ENCODE measurements around the gene TNFSF18. TPM values are rescaled to one million over a fixed set of nuclear protein-coding genes. Genes with fewer than 3 reads are reported as not detected.

TNFSF18 gene
- polyA plus RNA-seq, 2 of the 4 experiments (the other 2 are of a cell fraction): not detected

DNA sequence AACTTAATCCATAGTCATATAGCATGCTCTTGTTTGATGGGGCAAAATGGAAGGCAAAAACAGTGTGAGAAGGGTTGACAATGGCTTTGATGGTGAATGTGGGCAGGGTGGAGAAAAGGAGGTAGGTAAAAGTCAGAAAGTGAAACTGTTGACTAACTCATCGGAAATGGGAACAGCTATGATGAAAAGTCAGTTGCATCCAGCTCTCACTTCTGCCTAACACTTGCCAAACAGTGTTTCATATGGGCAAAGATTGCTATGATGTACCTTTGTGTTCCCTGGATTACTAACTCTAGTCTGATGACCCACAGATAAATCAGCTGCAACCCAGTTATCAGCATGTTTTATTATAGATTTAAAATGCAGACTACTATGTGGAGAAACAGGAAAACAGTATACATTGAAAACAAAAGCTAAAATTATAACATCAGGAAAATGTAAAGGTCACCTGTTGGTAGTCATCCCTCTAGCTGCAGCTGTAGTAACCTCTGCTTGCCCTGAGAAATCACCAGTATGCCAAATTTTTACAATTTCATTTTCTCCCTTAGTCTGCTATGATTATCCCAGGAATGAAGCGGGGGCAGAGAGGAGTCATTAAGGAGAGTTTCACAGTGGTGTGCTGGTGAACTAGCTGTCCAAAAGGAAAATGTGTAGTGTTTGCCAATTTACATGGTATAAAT, 11.7 kb downstream of the TNFSF18 start:
- FAIRE-seq (no peak), DNase-seq (ENCODE audit: low read depth in 1 of 2, low spot score in 1 of 2) (no peak), ATAC-seq (no peak)
- CTCF ChIA-PET: interaction anchor here (1.1 to 1.2 kb wide), 2 partner anchors 9 to 164 kb away, joined by 3 to 4 read pairs; no protein-coding TSS in a partner anchor
- no peak overlapping the region for H3K4me2 ChIP-seq
- 72% methylated on average over 2 of the region's 2 CpGs for WGBS (ENCODE audit: missing lambda C conversion rate)
- H3K4me3 ChIP-seq: no peak overlapping the region
- H3K27ac ChIP-seq: no peak overlapping the region
- POLR2A ChIA-PET: no interaction called here
- TF ChIP-seq, protein P1, sequence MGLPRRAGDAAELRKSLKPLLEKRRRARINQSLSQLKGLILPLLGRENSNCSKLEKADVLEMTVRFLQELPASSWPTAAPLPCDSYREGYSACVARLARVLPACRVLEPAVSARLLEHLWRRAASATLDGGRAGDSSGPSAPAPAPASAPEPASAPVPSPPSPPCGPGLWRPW (IDR thresholded peaks at IDR 0.05): no peak
- TF ChIP-seq, protein P2, sequence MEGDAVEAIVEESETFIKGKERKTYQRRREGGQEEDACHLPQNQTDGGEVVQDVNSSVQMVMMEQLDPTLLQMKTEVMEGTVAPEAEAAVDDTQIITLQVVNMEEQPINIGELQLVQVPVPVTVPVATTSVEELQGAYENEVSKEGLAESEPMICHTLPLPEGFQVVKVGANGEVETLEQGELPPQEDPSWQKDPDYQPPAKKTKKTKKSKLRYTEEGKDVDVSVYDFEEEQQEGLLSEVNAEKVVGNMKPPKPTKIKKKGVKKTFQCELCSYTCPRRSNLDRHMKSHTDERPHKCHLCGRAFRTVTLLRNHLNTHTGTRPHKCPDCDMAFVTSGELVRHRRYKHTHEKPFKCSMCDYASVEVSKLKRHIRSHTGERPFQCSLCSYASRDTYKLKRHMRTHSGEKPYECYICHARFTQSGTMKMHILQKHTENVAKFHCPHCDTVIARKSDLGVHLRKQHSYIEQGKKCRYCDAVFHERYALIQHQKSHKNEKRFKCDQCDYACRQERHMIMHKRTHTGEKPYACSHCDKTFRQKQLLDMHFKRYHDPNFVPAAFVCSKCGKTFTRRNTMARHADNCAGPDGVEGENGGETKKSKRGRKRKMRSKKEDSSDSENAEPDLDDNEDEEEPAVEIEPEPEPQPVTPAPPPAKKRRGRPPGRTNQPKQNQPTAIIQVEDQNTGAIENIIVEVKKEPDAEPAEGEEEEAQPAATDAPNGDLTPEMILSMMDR (IDR thresholded peaks at IDR 0.05): no peak
- TF ChIP-seq PHF8 (IDR thresholded peaks at IDR 0.05; ENCODE audit: borderline replicate concordance, low read depth) (no peak), MAZ (IDR thresholded peaks at IDR 0.05; ENCODE audit: borderline replicate concordance, low read depth, low read length) (no peak), FOSB (CRISPR knock-in tag; IDR thresholded peaks at IDR 0.05) (no peak), EP300 (IDR thresholded peaks at IDR 0.05) (no peak), ZNF302 (CRISPR knock-in tag; IDR thresholded peaks at IDR 0.05) (no peak), POLR2AphosphoS2 (conservative IDR thresholded peaks at IDR 0.05; ENCODE audit: low read length) (no peak), HOXB5 (CRISPR knock-in tag; IDR thresholded peaks at IDR 0.05) (no peak), SMC3 (IDR thresholded peaks at IDR 0.05) (no peak), CEBPB (IDR thresholded peaks at IDR 0.05) (no peak), TFCP2L1 (CRISPR knock-in tag; IDR thresholded peaks at IDR 0.05) (no peak)
- TF ChIP-seq, protein P3, sequence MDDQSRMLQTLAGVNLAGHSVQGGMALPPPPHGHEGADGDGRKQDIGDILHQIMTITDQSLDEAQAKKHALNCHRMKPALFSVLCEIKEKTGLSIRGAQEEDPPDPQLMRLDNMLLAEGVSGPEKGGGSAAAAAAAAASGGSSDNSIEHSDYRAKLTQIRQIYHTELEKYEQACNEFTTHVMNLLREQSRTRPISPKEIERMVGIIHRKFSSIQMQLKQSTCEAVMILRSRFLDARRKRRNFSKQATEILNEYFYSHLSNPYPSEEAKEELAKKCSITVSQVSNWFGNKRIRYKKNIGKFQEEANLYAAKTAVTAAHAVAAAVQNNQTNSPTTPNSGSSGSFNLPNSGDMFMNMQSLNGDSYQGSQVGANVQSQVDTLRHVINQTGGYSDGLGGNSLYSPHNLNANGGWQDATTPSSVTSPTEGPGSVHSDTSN (IDR thresholded peaks at IDR 0.05): no peak
- H3K4me1 ChIP-seq: peaks cover 11% of the 10 kb centered on the region
- H3K9me3 ChIP-seq: no peaks in the 10 kb centered on the region

DNA sequence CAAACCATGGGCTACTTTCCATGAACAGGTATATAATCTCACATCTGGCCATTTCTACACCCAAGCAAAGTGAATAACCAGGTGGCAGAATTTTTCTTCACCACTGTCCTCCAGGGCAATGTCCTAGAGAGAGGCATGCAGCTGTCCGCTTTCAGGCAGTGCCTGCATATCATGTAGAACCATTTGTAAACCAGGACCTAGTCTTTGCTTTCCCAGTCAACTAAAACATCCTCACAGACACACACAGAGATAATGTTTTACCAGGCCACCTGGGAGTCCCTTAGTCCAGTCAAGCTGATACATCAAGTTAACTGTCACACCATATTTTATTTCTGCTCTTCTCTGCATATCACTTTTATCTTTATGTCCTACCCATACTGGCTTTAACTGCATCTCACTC, 26.2 kb downstream of the TNFSF18 start:
- FAIRE-seq: no peak
- Histone ChIP-seq H3K9me3 (0 out of 3 replicates have a peak, but pooled peaks cover 2% of the 10 kb centered on the region), H3K4me1 (no peaks in the 10 kb centered on the region), H3K4me3 (no peak overlapping the region), H3K27ac (no peak overlapping the region), H3K4me2 (no peak overlapping the region)
- no peak for TF ChIP-seq HEYL (CRISPR knock-in tag; IDR thresholded peaks at IDR 0.05)
- no peak for TF ChIP-seq RAD21 (conservative IDR thresholded peaks at IDR 0.05 in 1 of 2, IDR thresholded peaks at IDR 0.05 in 1 of 2)
- TF ChIP-seq KDM1A (IDR thresholded peaks at IDR 0.05; ENCODE audit: low read depth): no peak
- TF ChIP-seq HOXA7 (CRISPR knock-in tag; IDR thresholded peaks at IDR 0.05): no peak
- no peak for ATAC-seq
- ChIA-PET POLR2A (no interaction called here), CTCF (no interaction called here)
- 89% methylated on average over 1 of the region's 1 CpG for WGBS (ENCODE audit: missing lambda C conversion rate)
- DNase-seq (ENCODE audit: low read depth in 1 of 2, low spot score in 1 of 2): no peak

DNA sequence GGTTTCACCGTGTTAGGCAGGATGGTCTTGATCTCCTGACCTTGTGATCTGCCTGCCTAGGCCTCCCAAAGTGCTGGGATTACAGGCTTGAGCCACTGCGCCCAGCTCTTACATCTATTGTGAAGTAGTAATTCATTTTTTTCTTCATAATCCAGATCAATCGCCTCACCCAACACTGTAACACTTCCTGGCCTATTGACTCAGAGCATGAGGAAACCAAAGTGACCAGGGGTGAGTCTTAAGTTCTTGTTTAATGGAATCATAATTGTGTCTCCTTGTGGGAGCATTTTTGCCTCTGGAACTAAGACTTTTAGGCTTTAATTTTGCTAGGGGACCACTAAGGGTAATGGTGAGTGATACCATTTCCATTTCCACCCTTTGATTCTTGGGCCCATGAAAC, 27.4 kb downstream of the TNFSF18 start:
- no peaks in the 10 kb centered on the region for H3K4me1 ChIP-seq
- no peak for TF ChIP-seq TP53 (CRISPR knock-in tag; IDR thresholded peaks at IDR 0.05)
- TF ChIP-seq HDAC2 (IDR thresholded peaks at IDR 0.05): no peak
- TF ChIP-seq, protein P4, sequence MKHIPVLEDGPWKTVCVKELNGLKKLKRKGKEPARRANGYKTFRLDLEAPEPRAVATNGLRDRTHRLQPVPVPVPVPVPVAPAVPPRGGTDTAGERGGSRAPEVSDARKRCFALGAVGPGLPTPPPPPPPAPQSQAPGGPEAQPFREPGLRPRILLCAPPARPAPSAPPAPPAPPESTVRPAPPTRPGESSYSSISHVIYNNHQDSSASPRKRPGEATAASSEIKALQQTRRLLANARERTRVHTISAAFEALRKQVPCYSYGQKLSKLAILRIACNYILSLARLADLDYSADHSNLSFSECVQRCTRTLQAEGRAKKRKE (CRISPR knock-in tag; IDR thresholded peaks at IDR 0.05; ENCODE audit: low read depth): no peak
- no peak for TF ChIP-seq ZFP36 (IDR thresholded peaks at IDR 0.05; ENCODE audit: borderline replicate concordance, partially characterized antibody)
- TF ChIP-seq RCOR1 (IDR thresholded peaks at IDR 0.05; ENCODE audit: low read depth, low read length): no peak
- TF ChIP-seq FOXS1 (CRISPR knock-in tag; IDR thresholded peaks at IDR 0.05): no peak
- TF ChIP-seq RFX5 (IDR thresholded peaks at IDR 0.05): no peak
- no peak for TF ChIP-seq CHD4 (IDR thresholded peaks at IDR 0.05; ENCODE audit: borderline replicate concordance)
- no peak for TF ChIP-seq ZC3H11A (IDR thresholded peaks at IDR 0.05)
- TF ChIP-seq, protein P5, sequence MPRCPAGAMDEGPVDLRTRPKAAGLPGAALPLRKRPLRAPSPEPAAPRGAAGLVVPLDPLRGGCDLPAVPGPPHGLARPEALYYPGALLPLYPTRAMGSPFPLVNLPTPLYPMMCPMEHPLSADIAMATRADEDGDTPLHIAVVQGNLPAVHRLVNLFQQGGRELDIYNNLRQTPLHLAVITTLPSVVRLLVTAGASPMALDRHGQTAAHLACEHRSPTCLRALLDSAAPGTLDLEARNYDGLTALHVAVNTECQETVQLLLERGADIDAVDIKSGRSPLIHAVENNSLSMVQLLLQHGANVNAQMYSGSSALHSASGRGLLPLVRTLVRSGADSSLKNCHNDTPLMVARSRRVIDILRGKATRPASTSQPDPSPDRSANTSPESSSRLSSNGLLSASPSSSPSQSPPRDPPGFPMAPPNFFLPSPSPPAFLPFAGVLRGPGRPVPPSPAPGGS (IDR thresholded peaks at IDR 0.05): no peak
- DNase-seq (ENCODE audit: low read depth in 1 of 2, low spot score in 1 of 2) (no peak), FAIRE-seq (no peak), ATAC-seq (no peak)
- CTCF ChIA-PET: interaction anchor here (1.5 kb wide), 1 partner anchor 14 kb away, joined by 3 read pairs; no protein-coding TSS in a partner anchor
- 87% methylated on average over 3 of the region's 3 CpGs for WGBS (ENCODE audit: missing lambda C conversion rate)
- no peak overlapping the region for H3K4me2 ChIP-seq
- no peak overlapping the region for H3K4me3 ChIP-seq
- POLR2A ChIA-PET: no interaction called here
- 0 out of 3 replicates have a peak, but pooled peaks cover 2% of the 10 kb centered on the region for H3K9me3 ChIP-seq
- no peak overlapping the region for H3K27ac ChIP-seq

Measured in A549 (cell line).